HEK293T (cell line): Measurements from ENCODE around the gene RIT2.

Experiments
- CTCF ChIA-PET: fragments of 350-600 bp; formaldehyde crosslinking; extraction: SDS; loops from one replicate; lab custom pipeline; 2021; ENCODE audit warnings: antibody characterized with exemption, inconsistent platforms; lab: Yijun Ruan, JAX
- POLR2A ChIA-PET: fragments of 350-600 bp; formaldehyde crosslinking; extraction: SDS; loops from one replicate; lab custom pipeline; 2020; ENCODE audit warnings: antibody characterized with exemption, inconsistent platforms; lab: Yijun Ruan, JAX
- DNase-seq: peaks from one replicate; pipeline ENCODE4 v3.0.0; 2012; ENCODE audit warnings: mixed read lengths; ENCODE audit errors: extremely low spot score
- ARNT ChIP-seq: fragments of 450-650 bp; IDR thresholded peaks from 2 replicates; pipeline ENCODE4 v1.6.1; 2017; ENCODE audit warnings: mild to moderate bottlenecking
- BHLHE40 ChIP-seq: fragments of 450-650 bp; IDR thresholded peaks from 2 replicates; pipeline ENCODE4 v1.6.1; 2016; ENCODE audit warnings: mild to moderate bottlenecking, moderate library complexity, borderline replicate concordance
- CTBP1 ChIP-seq: fragments of 450-650 bp; IDR thresholded peaks from 2 replicates; pipeline ENCODE4 v1.6.1; 2016; ENCODE audit warnings: borderline replicate concordance
- ELF4 ChIP-seq: fragments of 450-650 bp; IDR thresholded peaks from 2 replicates; pipeline ENCODE4 v1.6.1; 2017; ENCODE audit warnings: antibody characterized with exemption
- FOXA1 ChIP-seq: fragments of 450-650 bp; IDR thresholded peaks from 2 replicates; pipeline ENCODE4 v1.6.1; 2016; ENCODE audit warnings: mild to moderate bottlenecking
- FOXK2 ChIP-seq: fragments of 450-650 bp; IDR thresholded peaks from 2 replicates; pipeline ENCODE4 v1.6.1; 2016; ENCODE audit warnings: mild to moderate bottlenecking
- FOXM1 ChIP-seq: fragments of 450-650 bp; IDR thresholded peaks from 2 replicates; pipeline ENCODE4 v1.6.1; 2017; ENCODE audit warnings: mild to moderate bottlenecking, borderline replicate concordance
- HDGF ChIP-seq: fragments of 450-650 bp; IDR thresholded peaks from 2 replicates; pipeline ENCODE4 v1.6.1; 2017; ENCODE audit warnings: antibody characterized with exemption, borderline replicate concordance
- L3MBTL2 ChIP-seq: fragments of 450-650 bp; conservative IDR thresholded peaks from 2 replicates; pipeline ENCODE4 v1.6.1; 2016; ENCODE audit warnings: mild to moderate bottlenecking
- LEF1 ChIP-seq: fragments of 450-650 bp; IDR thresholded peaks from 2 replicates; pipeline ENCODE4 v1.6.1; 2017; ENCODE audit warnings: mild to moderate bottlenecking, borderline replicate concordance
- NFRKB ChIP-seq: fragments of 450-650 bp; IDR thresholded peaks from 2 replicates; pipeline ENCODE4 v1.6.1; 2016; ENCODE audit warnings: mild to moderate bottlenecking, moderate library complexity
- SP1 ChIP-seq: fragments of 450-650 bp; IDR thresholded peaks from 2 replicates; pipeline ENCODE4 v1.6.1; 2017
- SUZ12 ChIP-seq: fragments of 450-650 bp; IDR thresholded peaks from 2 replicates; pipeline ENCODE4 v1.6.1; 2016; ENCODE audit warnings: mild to moderate bottlenecking
- TARDBP ChIP-seq: fragments of 450-650 bp; IDR thresholded peaks from 2 replicates; pipeline ENCODE4 v1.6.1; 2016
- ZNF384 ChIP-seq: fragments of 450-650 bp; IDR thresholded peaks from 2 replicates; pipeline ENCODE4 v1.6.1; 2016
- TF ChIP-seq, protein P1 (sequence below): fragments of 450-650 bp; IDR thresholded peaks from 2 replicates; pipeline ENCODE4 v1.6.1; 2016

RIT2 gene

GRCh38 chr18:42773870-42774269 lies 341.6 kb downstream of the RIT2 start:
- DNase-seq = no peak
- CTCF ChIA-PET = no interaction called here
- POLR2A ChIA-PET = no interaction called here
- TF ChIP-seq CTBP1 (no peak), ELF4 (no peak), LEF1 (no peak), TARDBP (no peak), ARNT (no peak), BHLHE40 (no peak), SP1 (no peak), FOXA1 (no peak), FOXM1 (no peak), L3MBTL2 (no peak), FOXK2 (no peak), NFRKB (no peak), HDGF (no peak), ZNF384 (no peak)
- TF ChIP-seq, protein P1, sequence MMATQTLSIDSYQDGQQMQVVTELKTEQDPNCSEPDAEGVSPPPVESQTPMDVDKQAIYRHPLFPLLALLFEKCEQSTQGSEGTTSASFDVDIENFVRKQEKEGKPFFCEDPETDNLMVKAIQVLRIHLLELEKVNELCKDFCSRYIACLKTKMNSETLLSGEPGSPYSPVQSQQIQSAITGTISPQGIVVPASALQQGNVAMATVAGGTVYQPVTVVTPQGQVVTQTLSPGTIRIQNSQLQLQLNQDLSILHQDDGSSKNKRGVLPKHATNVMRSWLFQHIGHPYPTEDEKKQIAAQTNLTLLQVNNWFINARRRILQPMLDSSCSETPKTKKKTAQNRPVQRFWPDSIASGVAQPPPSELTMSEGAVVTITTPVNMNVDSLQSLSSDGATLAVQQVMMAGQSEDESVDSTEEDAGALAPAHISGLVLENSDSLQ = no peak

- DNase-seq = no peak
- ChIA-PET POLR2A (no interaction called here), CTCF (no interaction called here)
- TF ChIP-seq CTBP1 (no peak), TARDBP (no peak), ELF4 (no peak), SUZ12 (no peak), ZNF384 (no peak), HDGF (no peak), FOXK2 (no peak), BHLHE40 (no peak), FOXM1 (no peak), L3MBTL2 (no peak), SP1 (no peak), ARNT (no peak), FOXA1 (no peak), NFRKB (no peak), LEF1 (no peak)
- TF ChIP-seq, protein P1 = no peak
Measured at GRCh38 chr18:42771936-42772335, 343.5 kb downstream of the RIT2 start.

GRCh38 chr18:42765302-42765701 lies 350.2 kb downstream of the RIT2 start:
- TF ChIP-seq BHLHE40 = no peak
- no peak for TF ChIP-seq ELF4
- no peak for TF ChIP-seq TARDBP
- no peak for TF ChIP-seq SP1
- no peak for TF ChIP-seq ARNT
- no peak for TF ChIP-seq FOXA1
- TF ChIP-seq NFRKB = no peak
- TF ChIP-seq SUZ12 = no peak
- TF ChIP-seq CTBP1 = no peak
- no peak for TF ChIP-seq HDGF
- no peak for TF ChIP-seq ZNF384
- TF ChIP-seq, protein P1 = no peak
- no peak for TF ChIP-seq FOXK2
- no peak for TF ChIP-seq L3MBTL2
- CTCF ChIA-PET = no interaction called here
- POLR2A ChIA-PET = no interaction called here
- peak; percentile 3 for DNase-seq

GRCh38 chr18:42760290-42760689 lies 355.2 kb downstream of the RIT2 start:
- no peak for DNase-seq
- CTCF ChIA-PET = interaction anchor here (0.7 kb wide), 1 partner anchor 654 kb away, joined by 3 read pairs; no protein-coding TSS in a partner anchor
- POLR2A ChIA-PET = no interaction called here
- no peak for TF ChIP-seq SP1
- no peak for TF ChIP-seq NFRKB
- TF ChIP-seq L3MBTL2 = no peak
- TF ChIP-seq HDGF = no peak
- no peak for TF ChIP-seq ZNF384
- no peak for TF ChIP-seq ELF4
- no peak for TF ChIP-seq FOXM1
- TF ChIP-seq BHLHE40 = no peak
- TF ChIP-seq, protein P1 = no peak
- no peak for TF ChIP-seq CTBP1
- TF ChIP-seq LEF1 = no peak

DNA sequence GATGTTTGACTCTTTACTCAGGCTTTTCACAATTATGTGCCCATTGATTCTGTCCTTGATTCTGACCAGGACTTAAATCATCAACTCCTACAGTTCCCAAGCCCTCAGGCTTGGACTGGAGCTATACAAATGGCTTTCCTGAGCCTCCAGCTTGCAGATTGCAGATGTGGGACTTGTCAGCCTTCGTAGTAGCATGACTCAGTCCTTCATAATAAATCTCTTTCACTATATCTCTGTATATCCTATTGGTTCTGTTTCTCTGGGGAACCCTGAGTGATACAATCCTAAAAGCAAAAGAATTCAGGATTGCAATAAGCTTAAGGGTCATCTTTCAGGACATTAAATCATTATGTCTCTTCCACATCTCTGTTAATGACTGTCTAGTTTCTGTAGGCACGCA lies 356.6 kb downstream of the RIT2 start:
- no peak for DNase-seq
- ChIA-PET POLR2A (no interaction called here), CTCF (no interaction called here)
- TF ChIP-seq NFRKB (no peak), LEF1 (no peak), ARNT (no peak), CTBP1 (no peak), FOXK2 (no peak), TARDBP (no peak), BHLHE40 (no peak), ZNF384 (no peak), L3MBTL2 (no peak), ELF4 (no peak), SP1 (no peak), FOXA1 (no peak)
- TF ChIP-seq, protein P1 = no peak
